Stimulated activated memory B cell treated with anti-CD40 and anti-IgM and Interleukin-4, amounts not matched to agents 10 μg/mL and 1 μg/mL and 100 μg/mL, for 72 hours (primary cell): ENCODE measurements around the gene CEP164.

ENCODE experiments used
- ATAC-seq: fragments of 150-1000 bp; cut with Tn5 transposase; 2 replicates; pipeline ENCODE4 v1.10.0; 2021
- H3K27ac Mint-ChIP-seq: one replicate; pipeline ENCODE4 v1.8.0; 2022; ENCODE audit warnings: mild to moderate bottlenecking, mixed read lengths
- H3K27me3 Mint-ChIP-seq: one replicate; pipeline ENCODE4 v1.8.0; 2022; ENCODE audit warnings: mixed read lengths
- H3K36me3 Mint-ChIP-seq: one replicate; pipeline ENCODE4 v1.8.0; 2022; ENCODE audit warnings: mixed read lengths
- H3K4me1 Mint-ChIP-seq: one replicate; pipeline ENCODE4 v1.8.0; 2022; ENCODE audit warnings: mixed read lengths
- H3K4me3 Mint-ChIP-seq: one replicate; pipeline ENCODE4 v1.8.0; 2022; ENCODE audit warnings: mild to moderate bottlenecking, moderate library complexity, mixed read lengths
- H3K9me3 Mint-ChIP-seq: one replicate; pipeline ENCODE4 v1.8.0; 2022; ENCODE audit warnings: mixed read lengths

The CEP164 gene

DNA sequence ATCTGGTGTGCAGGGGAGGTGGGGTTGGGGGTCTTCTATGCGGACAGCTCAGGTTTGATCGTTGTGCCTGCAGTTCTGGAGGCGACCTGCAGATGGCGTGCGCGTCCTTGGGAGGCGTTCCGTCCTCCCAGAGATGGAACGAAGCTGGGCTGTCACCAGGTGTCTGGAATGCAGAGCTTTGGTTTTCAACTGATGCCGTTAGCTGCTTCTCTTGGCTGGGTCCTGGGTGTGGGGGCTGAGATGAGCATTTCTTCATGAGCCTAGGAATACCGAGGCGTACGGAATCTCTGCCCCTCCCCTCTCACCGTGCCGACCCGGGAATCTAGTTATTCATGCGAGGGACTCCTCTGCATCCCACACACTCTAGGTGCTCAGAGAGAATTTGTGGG is 98.6 kb downstream of the CEP164 start:
- no peak for ATAC-seq
- H3K4me3 Mint-ChIP-seq: no peak overlapping the region
- no peaks in the 10 kb centered on the region for H3K36me3 Mint-ChIP-seq
- no peaks in the 10 kb centered on the region for H3K9me3 Mint-ChIP-seq
- H3K27ac Mint-ChIP-seq: no peak overlapping the region
- H3K4me1 Mint-ChIP-seq: peaks cover 16% of the 10 kb centered on the region
- H3K27me3 Mint-ChIP-seq: peaks cover 19% of the 10 kb centered on the region

DNA sequence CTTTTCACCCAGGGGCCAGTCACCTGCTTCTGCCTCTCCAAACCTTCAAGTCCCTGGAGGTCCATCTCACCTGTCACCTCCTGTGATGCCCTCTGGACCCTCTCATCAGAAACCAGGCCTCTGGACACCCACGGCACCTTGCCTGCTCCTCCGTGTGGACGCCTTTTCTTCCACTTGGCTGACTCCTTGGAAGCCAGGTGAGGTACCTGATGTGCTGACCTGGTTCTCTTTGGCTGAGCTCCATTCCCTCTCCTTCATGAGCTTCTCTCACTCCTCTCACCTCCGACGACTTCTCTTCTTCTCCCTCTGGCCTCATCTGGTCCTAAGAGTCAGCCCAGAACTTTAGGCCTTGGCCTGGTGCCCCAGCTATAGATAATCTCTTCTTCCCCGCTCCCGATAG is 99.3 kb downstream of the CEP164 start:
- H3K27ac Mint-ChIP-seq: no peak overlapping the region
- peaks cover 19% of the 10 kb centered on the region for H3K27me3 Mint-ChIP-seq
- no peak for ATAC-seq
- H3K36me3 Mint-ChIP-seq: no peaks in the 10 kb centered on the region
- no peaks in the 10 kb centered on the region for H3K9me3 Mint-ChIP-seq
- no peak overlapping the region for H3K4me3 Mint-ChIP-seq
- H3K4me1 Mint-ChIP-seq: peaks cover 16% of the 10 kb centered on the region

DNA sequence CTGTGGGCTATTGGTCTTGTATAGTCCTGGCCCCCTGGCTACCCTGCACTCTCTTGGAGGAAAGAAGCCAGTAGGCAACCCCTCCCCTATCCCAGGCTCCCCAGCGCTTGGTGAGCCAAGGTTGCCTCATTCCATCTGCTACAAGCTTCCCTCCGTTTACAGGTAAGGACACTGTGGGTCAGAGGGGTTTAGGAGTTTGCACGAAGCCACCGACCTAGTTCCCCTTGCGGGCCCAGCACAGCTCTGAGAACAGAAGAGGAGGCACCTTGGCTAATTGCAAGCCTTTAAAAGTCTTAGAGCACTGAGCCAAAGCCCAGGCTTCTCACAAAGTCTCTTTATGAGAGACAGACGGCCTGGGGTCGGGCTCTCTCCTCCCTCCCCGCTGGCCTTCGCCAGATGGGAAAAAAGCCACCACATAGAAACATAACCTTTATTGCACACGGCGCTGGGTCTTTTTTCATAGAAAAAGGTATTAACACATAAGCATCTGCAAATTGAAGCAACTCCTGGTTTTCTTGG is 99.8 kb downstream of the CEP164 start:
- H3K9me3 Mint-ChIP-seq: no peaks in the 10 kb centered on the region
- peaks cover 16% of the 10 kb centered on the region for H3K4me1 Mint-ChIP-seq
- no peak for ATAC-seq
- no peaks in the 10 kb centered on the region for H3K36me3 Mint-ChIP-seq
- no peak overlapping the region for H3K27ac Mint-ChIP-seq
- H3K4me3 Mint-ChIP-seq: no peak overlapping the region
- H3K27me3 Mint-ChIP-seq: peaks cover 19% of the 10 kb centered on the region

DNA sequence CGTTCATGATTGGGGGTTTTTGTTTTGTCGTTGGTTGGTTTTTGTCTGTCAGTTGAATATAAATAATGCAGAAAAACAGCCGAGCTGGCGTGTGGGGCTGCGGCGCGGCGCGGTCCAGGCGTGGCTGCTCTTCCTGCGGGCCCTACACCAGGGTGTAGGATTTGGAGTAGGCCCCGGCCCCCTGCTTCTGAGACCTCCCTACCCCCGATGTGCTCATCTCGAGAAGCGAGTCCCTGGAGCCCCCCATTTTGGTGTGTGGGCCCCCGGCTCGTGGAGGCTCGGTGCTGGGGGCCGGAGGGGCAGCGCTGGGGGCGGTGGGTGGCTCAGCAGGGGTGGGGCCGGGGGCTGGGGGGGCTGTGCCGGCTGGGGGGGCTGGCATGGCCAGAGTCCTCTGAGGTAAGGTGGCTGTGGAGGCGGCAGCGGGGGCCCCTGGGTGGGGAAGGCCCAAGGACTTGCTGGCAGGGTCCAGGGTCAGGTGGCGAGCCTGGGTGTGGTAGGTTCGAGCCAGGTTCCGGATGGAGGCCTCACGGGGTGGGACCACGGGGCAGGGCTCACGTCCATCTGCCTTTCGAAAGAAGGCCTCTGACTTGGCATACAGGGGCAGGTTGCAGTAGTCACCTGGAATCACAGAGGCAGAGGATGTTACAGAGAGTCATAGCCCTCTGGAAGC is 100.7 kb downstream of the CEP164 start:
- Mint-ChIP-seq H3K36me3 (no peaks in the 10 kb centered on the region), H3K4me1 (peaks cover 16% of the 10 kb centered on the region), H3K9me3 (no peaks in the 10 kb centered on the region), H3K27me3 (peaks cover 19% of the 10 kb centered on the region), H3K4me3 (no peak overlapping the region), H3K27ac (no peak overlapping the region)
- peak; percentile 46 for ATAC-seq

DNA sequence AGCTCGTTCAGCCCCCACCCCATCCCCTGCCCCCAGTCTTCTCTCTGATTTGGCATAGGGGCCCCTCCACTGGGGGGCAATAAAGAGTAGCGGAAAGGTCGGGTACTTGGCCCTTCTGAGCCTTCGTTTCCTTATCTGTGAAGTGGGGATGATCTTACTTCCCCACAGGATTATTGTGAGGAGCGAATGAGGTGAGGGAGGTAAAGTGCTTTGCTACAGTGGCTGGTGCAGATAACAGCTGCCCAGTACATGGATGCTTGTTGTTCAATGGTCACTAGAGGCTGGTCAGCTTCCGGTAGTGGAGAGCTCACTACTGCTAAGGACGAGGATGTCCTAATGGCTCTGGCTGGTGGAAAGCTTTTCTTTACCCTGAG is 101.2 kb downstream of the CEP164 start:
- H3K9me3 Mint-ChIP-seq: no peaks in the 10 kb centered on the region
- peaks cover 16% of the 10 kb centered on the region for H3K4me1 Mint-ChIP-seq
- H3K27me3 Mint-ChIP-seq: peaks cover 19% of the 10 kb centered on the region
- no peak overlapping the region for H3K4me3 Mint-ChIP-seq
- no peaks in the 10 kb centered on the region for H3K36me3 Mint-ChIP-seq
- no peak for ATAC-seq
- H3K27ac Mint-ChIP-seq: no peak overlapping the region

DNA sequence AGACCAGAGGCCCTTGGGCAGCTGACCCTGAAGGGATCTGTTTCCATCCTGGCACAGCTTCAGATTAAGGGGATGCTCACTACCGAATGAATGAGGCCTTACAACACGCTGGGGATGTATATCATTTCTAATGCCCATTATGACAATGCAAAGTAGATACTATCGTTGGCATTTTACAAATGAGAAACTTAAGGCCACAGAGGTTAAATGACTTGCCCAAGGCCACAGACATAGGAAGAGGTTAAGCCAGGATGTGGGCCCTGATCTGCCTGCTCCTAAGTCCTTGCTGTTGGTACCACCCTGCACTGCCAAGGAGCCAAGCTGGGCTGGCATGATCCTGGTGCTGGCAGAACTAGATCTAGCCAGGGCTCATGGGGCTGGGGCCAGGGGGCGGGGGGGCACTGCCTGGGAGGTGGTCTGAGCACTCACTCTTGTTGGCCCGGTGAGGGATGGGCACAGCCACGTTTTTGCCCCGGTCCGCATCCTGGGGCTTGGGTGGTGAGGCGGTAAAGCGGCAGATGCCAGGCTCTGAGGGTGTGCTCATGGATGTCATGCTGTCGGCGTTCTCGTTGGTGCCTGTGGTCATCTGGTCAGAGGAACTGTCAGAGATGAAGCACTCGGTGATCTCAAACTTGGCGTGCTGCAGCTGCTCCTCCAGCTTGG is 102.8 kb downstream of the CEP164 start:
- Mint-ChIP-seq H3K9me3 (no peaks in the 10 kb centered on the region), H3K4me1 (peaks cover 16% of the 10 kb centered on the region), H3K27me3 (peaks cover 19% of the 10 kb centered on the region), H3K36me3 (no peaks in the 10 kb centered on the region), H3K27ac (no peak overlapping the region), H3K4me3 (no peak overlapping the region)
- no peak for ATAC-seq

DNA sequence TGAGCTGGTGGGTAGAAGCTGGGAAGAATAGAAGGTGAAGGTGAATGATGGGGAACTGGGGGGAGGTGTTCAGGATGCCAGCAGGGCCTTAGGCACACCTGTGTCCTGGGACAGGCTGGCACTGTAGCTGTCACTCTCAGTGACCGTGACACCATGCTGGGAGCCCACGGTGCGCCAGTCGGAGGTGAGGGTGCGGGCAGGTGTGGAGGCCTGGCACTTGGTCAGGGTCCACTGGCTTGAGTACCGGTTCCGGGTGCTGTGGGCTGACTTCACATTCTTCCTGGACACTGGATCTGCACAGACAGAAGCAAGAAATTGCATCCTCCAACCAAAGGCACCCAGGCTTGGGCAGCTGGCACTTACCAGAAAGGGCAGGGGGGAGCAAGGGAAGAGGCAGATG is 103.8 kb downstream of the CEP164 start:
- no peaks in the 10 kb centered on the region for H3K9me3 Mint-ChIP-seq
- no peak overlapping the region for H3K4me3 Mint-ChIP-seq
- no peak for ATAC-seq
- H3K27me3 Mint-ChIP-seq: peaks cover 17% of the 10 kb centered on the region
- peaks cover 9% of the 10 kb centered on the region for H3K4me1 Mint-ChIP-seq
- H3K27ac Mint-ChIP-seq: no peak overlapping the region
- H3K36me3 Mint-ChIP-seq: no peaks in the 10 kb centered on the region

DNA sequence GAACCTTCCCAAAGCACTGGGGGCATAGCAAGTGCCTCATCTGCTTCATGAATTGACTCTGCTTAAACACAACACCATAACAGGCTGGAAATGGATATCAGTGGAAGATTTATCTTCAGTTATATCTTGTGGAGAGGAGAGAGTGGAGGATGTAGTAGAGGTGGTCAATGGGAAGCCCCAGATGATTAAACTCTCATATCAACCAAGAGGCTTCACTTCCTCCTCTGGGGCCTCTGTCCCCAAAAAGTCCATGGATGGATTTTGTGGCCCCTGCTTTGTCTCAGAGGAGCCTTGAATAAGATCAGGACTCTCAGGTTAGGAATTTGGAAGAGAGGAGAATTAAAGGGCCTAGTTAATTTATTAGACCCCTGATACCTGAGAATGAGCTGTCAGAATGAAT is 106.1 kb downstream of the CEP164 start:
- Mint-ChIP-seq H3K36me3 (no peaks in the 10 kb centered on the region), H3K9me3 (no peaks in the 10 kb centered on the region), H3K27me3 (peaks cover 8% of the 10 kb centered on the region), H3K4me1 (no peaks in the 10 kb centered on the region), H3K4me3 (no peak overlapping the region), H3K27ac (no peak overlapping the region)
- ATAC-seq: no peak

DNA sequence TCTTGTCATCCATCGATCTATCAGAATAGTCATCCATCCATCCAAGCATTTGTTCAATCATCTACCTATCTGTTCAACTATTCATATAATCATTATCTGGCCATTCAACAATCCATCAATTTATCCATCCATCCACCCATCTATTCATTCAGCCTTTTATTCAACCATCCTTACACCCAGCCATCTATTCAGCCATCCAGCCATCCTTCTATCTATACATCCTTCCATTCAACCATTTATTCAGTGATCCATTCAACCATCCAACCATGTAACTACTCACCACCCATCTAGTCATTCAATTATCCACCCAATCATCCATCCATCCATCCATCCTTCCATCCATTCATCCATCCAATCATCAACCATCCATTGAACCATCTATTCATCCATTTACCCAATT is 106.8 kb downstream of the CEP164 start:
- no peaks in the 10 kb centered on the region for H3K9me3 Mint-ChIP-seq
- no peaks in the 10 kb centered on the region for H3K4me1 Mint-ChIP-seq
- H3K27me3 Mint-ChIP-seq: peaks cover 13% of the 10 kb centered on the region
- ATAC-seq: no peak
- H3K27ac Mint-ChIP-seq: no peak overlapping the region
- H3K4me3 Mint-ChIP-seq: no peak overlapping the region
- H3K36me3 Mint-ChIP-seq: no peaks in the 10 kb centered on the region

DNA sequence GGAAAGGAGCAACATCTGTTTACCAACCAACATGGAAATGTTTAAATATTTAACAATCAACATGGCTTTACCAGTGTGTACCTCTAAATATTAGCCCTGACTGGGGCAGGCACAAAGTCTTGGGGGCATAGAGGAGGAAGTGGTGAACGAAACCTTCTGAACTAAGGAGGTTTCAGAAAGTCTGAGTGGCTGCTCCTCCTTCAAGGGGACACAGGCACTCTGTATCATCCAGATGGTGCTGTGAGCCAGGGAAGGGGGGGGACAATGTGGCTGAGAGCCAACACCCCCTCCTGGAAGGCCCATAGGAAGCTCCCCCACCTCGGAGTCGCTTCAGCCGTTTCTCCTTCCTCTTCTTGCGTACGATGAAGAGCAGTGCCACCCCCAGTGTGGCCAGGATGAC is 107.7 kb downstream of the CEP164 start:
- Mint-ChIP-seq H3K36me3 (no peaks in the 10 kb centered on the region), H3K4me1 (no peaks in the 10 kb centered on the region), H3K27ac (no peak overlapping the region), H3K9me3 (no peaks in the 10 kb centered on the region), H3K27me3 (peaks cover 21% of the 10 kb centered on the region), H3K4me3 (no peak overlapping the region)
- peak; percentile 58 for ATAC-seq

DNA sequence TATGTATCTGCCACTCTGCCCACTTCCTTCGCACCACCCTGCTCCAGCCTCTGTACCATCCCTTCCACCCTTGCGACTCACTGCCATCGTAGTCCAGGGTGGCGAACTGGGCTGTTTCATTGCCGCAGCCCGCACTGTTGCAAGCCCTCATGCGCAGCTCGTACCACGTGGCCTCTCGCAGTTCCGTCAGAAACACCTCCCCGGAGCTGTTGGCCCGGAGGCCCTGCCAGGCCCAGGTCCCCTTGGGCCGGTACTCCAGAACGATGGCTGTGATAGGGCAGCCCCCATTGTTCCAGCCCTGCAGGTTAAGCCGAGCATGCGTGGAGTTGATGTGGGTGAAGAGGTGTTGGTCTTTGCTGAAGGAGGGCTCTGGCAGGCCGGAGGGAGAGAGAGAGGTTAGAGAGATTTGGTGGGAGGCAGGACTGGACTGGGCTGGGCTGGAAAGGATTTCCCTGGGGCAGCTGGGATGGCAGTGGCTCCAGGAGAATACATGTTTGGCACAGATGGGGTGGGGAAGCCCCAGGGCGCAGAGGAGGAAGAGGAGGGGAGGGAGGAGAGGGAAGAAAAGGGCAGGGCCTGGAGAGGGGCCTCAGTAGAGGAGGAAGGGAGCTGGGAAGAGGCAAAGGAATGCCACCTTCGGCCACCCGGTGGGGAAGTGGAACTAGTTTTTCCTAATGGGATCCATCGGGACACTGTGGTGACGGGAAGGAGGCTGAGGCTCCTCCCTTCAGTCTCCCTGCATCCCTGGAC is 109.6 kb downstream of the CEP164 start:
- no peak for ATAC-seq
- Mint-ChIP-seq H3K9me3 (no peaks in the 10 kb centered on the region), H3K27me3 (peaks cover 39% of the 10 kb centered on the region), H3K4me3 (no peak overlapping the region), H3K27ac (no peak overlapping the region), H3K4me1 (no peaks in the 10 kb centered on the region), H3K36me3 (no peaks in the 10 kb centered on the region)

DNA sequence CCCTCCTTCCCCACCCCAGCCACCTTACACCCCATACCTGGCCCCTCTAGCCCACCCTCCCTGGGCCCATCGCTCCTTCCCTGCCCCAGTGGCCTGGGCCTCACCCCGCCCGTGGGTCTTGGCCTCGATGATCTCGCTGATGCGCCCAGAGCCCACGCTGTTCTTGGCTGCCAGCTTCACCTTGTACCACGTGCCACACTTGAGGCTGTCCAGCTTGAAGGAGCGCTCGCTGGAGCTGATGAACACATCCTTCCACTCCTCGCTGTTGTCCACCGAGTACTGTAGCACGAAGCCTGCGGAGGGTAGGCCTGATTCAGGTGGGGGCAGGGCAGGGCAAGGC is 110.1 kb downstream of the CEP164 start:
- Mint-ChIP-seq H3K9me3 (no peaks in the 10 kb centered on the region), H3K27ac (no peak overlapping the region), H3K27me3 (peaks cover 44% of the 10 kb centered on the region), H3K4me1 (no peaks in the 10 kb centered on the region), H3K4me3 (no peak overlapping the region), H3K36me3 (no peaks in the 10 kb centered on the region)
- no peak for ATAC-seq

DNA sequence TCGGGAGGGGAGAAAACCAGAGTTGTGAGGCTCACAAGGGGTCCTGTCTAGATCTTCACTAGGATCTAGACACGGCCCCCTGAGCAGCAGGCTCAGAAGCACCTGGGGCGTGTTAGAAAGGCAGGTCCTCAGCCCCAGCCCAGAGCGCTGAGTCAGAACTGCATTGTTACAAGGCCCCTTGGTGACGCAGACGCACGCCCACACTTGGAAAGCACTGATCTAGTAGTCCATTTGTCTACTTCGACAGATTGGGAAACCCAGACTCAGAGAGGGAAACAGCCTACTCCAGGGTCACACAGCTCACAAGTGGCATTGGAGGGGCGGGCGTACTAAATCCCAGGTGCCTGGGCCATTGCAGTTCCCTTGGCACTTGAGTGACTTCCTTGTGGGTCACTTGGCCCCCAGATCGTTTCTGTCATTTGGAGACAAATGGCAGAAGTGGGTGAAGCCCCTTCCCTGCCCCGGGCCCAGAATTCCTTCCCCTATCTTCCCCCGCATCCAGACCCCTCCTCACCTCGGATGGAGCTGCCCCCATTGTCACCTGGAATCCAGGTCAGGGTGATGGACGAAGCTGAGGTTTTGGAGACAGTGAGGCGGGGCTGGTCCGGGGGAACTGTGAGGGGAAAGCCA is 110.8 kb downstream of the CEP164 start:
- H3K4me3 Mint-ChIP-seq: no peak overlapping the region
- no peaks in the 10 kb centered on the region for H3K36me3 Mint-ChIP-seq
- H3K4me1 Mint-ChIP-seq: no peaks in the 10 kb centered on the region
- no peaks in the 10 kb centered on the region for H3K9me3 Mint-ChIP-seq
- peaks cover 51% of the 10 kb centered on the region for H3K27me3 Mint-ChIP-seq
- no peak overlapping the region for H3K27ac Mint-ChIP-seq
- ATAC-seq: peak; percentile 38

DNA sequence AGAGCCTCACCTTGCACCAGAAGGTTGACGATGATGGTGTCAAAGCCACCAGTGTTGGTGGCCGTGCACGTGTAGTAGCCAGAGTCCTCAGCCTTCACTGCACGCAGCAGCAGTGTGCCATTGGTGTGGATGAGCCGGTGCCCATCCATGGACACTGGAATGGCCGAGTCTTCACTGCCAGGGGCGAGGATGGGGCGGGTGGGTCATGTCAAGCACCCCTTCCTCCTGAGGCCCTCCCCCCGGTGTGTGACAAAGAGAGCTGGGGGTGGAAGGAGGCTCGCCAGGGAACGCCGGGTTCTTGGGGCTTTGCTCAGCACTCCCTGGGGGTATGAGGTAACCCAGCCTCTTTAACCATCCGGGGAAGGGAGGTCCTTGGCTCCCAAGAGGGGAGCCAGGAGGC is 111.6 kb downstream of the CEP164 start:
- Mint-ChIP-seq H3K4me1 (no peaks in the 10 kb centered on the region), H3K4me3 (no peak overlapping the region), H3K27ac (no peak overlapping the region), H3K36me3 (no peaks in the 10 kb centered on the region), H3K9me3 (no peaks in the 10 kb centered on the region), H3K27me3 (peaks cover 59% of the 10 kb centered on the region)
- ATAC-seq: no peak

DNA sequence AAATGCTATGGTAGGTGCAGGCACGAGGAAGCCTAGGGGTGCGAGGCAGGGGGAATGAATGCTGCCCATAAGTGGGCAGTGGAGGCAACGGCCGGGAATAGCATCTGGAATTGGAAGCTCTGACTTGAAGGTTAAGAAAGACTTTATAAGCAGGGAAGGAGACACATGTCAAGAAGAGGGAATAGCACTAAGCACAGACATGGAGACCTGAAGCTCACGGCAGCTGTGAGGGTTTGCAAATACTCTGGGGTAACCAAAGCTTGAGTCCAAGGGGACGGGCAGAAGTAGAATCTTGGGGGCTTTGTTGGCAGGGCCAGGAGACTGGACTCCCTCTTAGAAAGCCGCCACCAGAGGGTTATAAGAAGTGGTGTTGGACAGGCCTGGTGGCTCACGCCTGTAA is 112.6 kb downstream of the CEP164 start:
- Mint-ChIP-seq H3K4me1 (no peaks in the 10 kb centered on the region), H3K27me3 (peaks cover 67% of the 10 kb centered on the region), H3K9me3 (no peaks in the 10 kb centered on the region), H3K4me3 (no peak overlapping the region), H3K27ac (no peak overlapping the region), H3K36me3 (no peaks in the 10 kb centered on the region)
- no peak for ATAC-seq
